Measurements from ENCODE around the gene NRAP.

Gene NRAP

GRCh38 chr10:113563306-113564088, 100.3 kb downstream of the NRAP start:
- in situ Hi-C loops (cut with MboI; ENCODE audit: low sequenced_read_pairs), result no loop called here

- in situ Hi-C loops (cut with MboI; ENCODE audit: low sequenced_read_pairs), result no loop called here
These were observed 101.1 kb downstream of the NRAP start for GRCh38 chr10:113562704-113563103.

GRCh38 chr10:113562069-113562468, 101.8 kb downstream of the NRAP start:
- in situ Hi-C loops (cut with MboI; ENCODE audit: low sequenced_read_pairs), result no loop called here

- in situ Hi-C loops (cut with MboI; ENCODE audit: low sequenced_read_pairs), result no loop called here
These were observed 102.6 kb downstream of the NRAP start for GRCh38 chr10:113561214-113561613.

GRCh38 chr10:113560071-113560470, 103.8 kb downstream of the NRAP start:
- in situ Hi-C loops (cut with MboI; ENCODE audit: low sequenced_read_pairs), result no loop called here

GRCh38 chr10:113557903-113558321, 105.9 kb downstream of the NRAP start:
- in situ Hi-C loops (cut with MboI; ENCODE audit: low sequenced_read_pairs), result no loop called here

- in situ Hi-C loops (cut with MboI; ENCODE audit: low sequenced_read_pairs), result no loop called here
These were observed 106.4 kb downstream of the NRAP start for GRCh38 chr10:113557424-113557862.

- in situ Hi-C loops (cut with MboI; ENCODE audit: low sequenced_read_pairs), result no loop called here
These were observed 108.1 kb downstream of the NRAP start for GRCh38 chr10:113555751-113556150.

GRCh38 chr10:113555245-113555644, 108.6 kb downstream of the NRAP start:
- in situ Hi-C loops (cut with MboI; ENCODE audit: low sequenced_read_pairs), result no loop called here

GRCh38 chr10:113554214-113554613, 109.6 kb downstream of the NRAP start:
- in situ Hi-C loops (cut with MboI; ENCODE audit: low sequenced_read_pairs), result no loop called here

GRCh38 chr10:113553149-113553548, 110.7 kb downstream of the NRAP start:
- in situ Hi-C loops (cut with MboI; ENCODE audit: low sequenced_read_pairs), result no loop called here

GRCh38 chr10:113552701-113553100, 111.1 kb downstream of the NRAP start, which contains the start of gene HABP2:
HABP2 (plus strand) TSS chr10:113553053; CDS start chr10:113553122, 69 bp downstream.
- in situ Hi-C loops (cut with MboI; ENCODE audit: low sequenced_read_pairs), result no loop called here

- in situ Hi-C loops (cut with MboI; ENCODE audit: low sequenced_read_pairs), result no loop called here
These were observed 111.8 kb downstream of the NRAP start for GRCh38 chr10:113552014-113552413.

- in situ Hi-C loops (cut with MboI; ENCODE audit: low sequenced_read_pairs), result no loop called here
These were observed 113.5 kb downstream of the NRAP start for GRCh38 chr10:113550365-113550764.

GRCh38 chr10:113549856-113550255, 114.0 kb downstream of the NRAP start:
- in situ Hi-C loops (cut with MboI; ENCODE audit: low sequenced_read_pairs), result no loop called here

GRCh38 chr10:113547426-113547825, 116.4 kb downstream of the NRAP start:
- in situ Hi-C loops (cut with MboI; ENCODE audit: low sequenced_read_pairs), result no loop called here

GRCh38 chr10:113544392-113544791, 119.4 kb downstream of the NRAP start:
- in situ Hi-C loops (cut with MboI; ENCODE audit: low sequenced_read_pairs), result no loop called here

- in situ Hi-C loops (cut with MboI; ENCODE audit: low sequenced_read_pairs), result no loop called here
These were observed 120.5 kb downstream of the NRAP start for GRCh38 chr10:113543107-113543955.

- in situ Hi-C loops (cut with MboI; ENCODE audit: low sequenced_read_pairs), result no loop called here
These were observed 122.3 kb downstream of the NRAP start for GRCh38 chr10:113541549-113541927.

GRCh38 chr10:113540845-113541548, 122.8 kb downstream of the NRAP start:
- in situ Hi-C loops (cut with MboI; ENCODE audit: low sequenced_read_pairs), result no loop called here

GRCh38 chr10:113539789-113540188, 124.1 kb downstream of the NRAP start:
- in situ Hi-C loops (cut with MboI; ENCODE audit: low sequenced_read_pairs), result no loop called here

All from HL-60/S4 (cell line).